SK-N-SH (cell line): ENCODE results near the gene SMPD1.

ENCODE experiments used
- CHD2 ChIP-seq: fragments of 150-350 bp; IDR thresholded peaks from 2 replicates; pipeline ENCODE4 v1.6.1; 2018; ENCODE audit warnings: low read length; ENCODE audit not compliant: partially characterized antibody
- CTCF ChIP-seq: fragments of 200-600 bp; sonication (generic); IDR thresholded peaks from 2 replicates; pipeline ENCODE4 v1.6.1; 2017; ENCODE audit warnings: antibody characterized with exemption, mild to moderate bottlenecking, moderate library complexity
- ELF1 ChIP-seq: IDR thresholded peaks from 2 replicates; pipeline ENCODE4 v1.4.0; 2012
- MXI1 ChIP-seq: IDR thresholded peaks from 2 replicates; pipeline ENCODE4 v1.6.1; 2012; ENCODE audit warnings: mild to moderate bottlenecking, low read depth, low read length, improper control_type of control experiment
- NFIC ChIP-seq: IDR thresholded peaks from 2 replicates; pipeline ENCODE4 v1.4.0; 2012; ENCODE audit warnings: borderline replicate concordance
- POLR2AphosphoS5 ChIP-seq: IDR thresholded peaks from 2 replicates; pipeline ENCODE4 v1.6.1; 2012; ENCODE audit warnings: low read depth, low read length
- RAD21 ChIP-seq: IDR thresholded peaks from 2 replicates; pipeline ENCODE4 v1.6.1; 2012; ENCODE audit warnings: mild to moderate bottlenecking, low read length
- REST ChIP-seq: IDR thresholded peaks from 2 replicates; pipeline ENCODE4 v1.6.1; 2012; ENCODE audit warnings: mild to moderate bottlenecking, low read depth, low read length, moderate library complexity
- RXRA ChIP-seq: IDR thresholded peaks from 2 replicates; pipeline ENCODE4 v1.4.0; 2012; ENCODE audit warnings: low read depth, mild to moderate bottlenecking, borderline replicate concordance
- SIN3A ChIP-seq: IDR thresholded peaks from 2 replicates; pipeline ENCODE4 v1.6.1; 2012; ENCODE audit warnings: low read depth, mild to moderate bottlenecking, low read length, moderate library complexity, borderline replicate concordance
- TAF1 ChIP-seq: IDR thresholded peaks from 2 replicates; pipeline ENCODE4 v1.6.1; 2012; ENCODE audit warnings: low read depth, mild to moderate bottlenecking, low read length, moderate library complexity, borderline replicate concordance
- TCF12 ChIP-seq: IDR thresholded peaks from 2 replicates; pipeline ENCODE4 v1.4.0; 2012

DNA sequence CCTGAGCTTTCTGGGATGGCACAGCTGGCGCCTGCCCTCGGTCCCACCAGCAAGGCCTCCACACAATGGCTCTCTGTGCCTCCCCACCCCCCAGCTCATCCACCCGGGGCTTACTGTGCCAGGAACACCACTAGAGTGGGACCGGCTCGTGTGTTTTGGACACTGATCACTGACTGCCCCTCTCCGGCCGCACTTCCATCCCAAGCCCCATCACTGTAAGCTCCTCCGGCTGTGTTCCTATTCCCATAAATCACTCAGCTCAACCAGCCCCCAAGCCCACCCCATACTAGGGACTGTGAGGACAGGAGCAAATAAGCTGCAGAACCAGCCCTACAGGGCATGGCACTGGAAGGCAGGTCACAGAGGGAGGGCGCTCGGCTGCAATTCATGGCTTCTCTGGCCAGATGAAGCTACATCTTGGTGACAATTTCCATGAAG lies 21.3 kb downstream of the SMPD1 start:
- no peak for TF ChIP-seq CTCF
- TF ChIP-seq CHD2, result no peak
- TF ChIP-seq RAD21, result no peak
- TF ChIP-seq ELF1, result no peak
- TF ChIP-seq POLR2AphosphoS5, result no peak
- no peak for TF ChIP-seq REST
- no peak for TF ChIP-seq RXRA
- no peak for TF ChIP-seq SIN3A
- TF ChIP-seq TAF1, result no peak
- no peak for TF ChIP-seq NFIC
- TF ChIP-seq MXI1, result no peak
- no peak for TF ChIP-seq TCF12
